AG04449 (cell line): Measurements from ENCODE around the gene GTF3C1.

Experiments used
- CTCF ChIA-PET: fragments of 350-600 bp; formaldehyde crosslinking; extraction: SDS; loops from one replicate; lab custom pipeline; 2021; ENCODE audit warnings: antibody characterized with exemption; lab: Yijun Ruan, JAX
- POLR2A ChIA-PET: fragments of 400-600, 350-600 bp; formaldehyde crosslinking; extraction: SDS; loops from one replicate; lab custom pipeline; 2020; ENCODE audit warnings: antibody characterized with exemption, inconsistent platforms; lab: Yijun Ruan, JAX
- DNase-seq: peaks from one replicate; pipeline ENCODE4 v3.0.0-alpha.2; 2010; ENCODE audit warnings: low read depth, low spot score
- H3K4me3 ChIP-seq: 2 replicates; pipeline ENCODE4 v1.5.1; 2011; ENCODE audit warnings: low read depth, mild to moderate bottlenecking, control low read depth, low read length
- CTCF ChIP-seq: IDR thresholded peaks from one replicate; pipeline ENCODE4 v1.5.1; 2011; ENCODE audit warnings: mild to moderate bottlenecking, moderate library complexity, low read length, control low read depth, inconsistent platforms; ENCODE audit not compliant: insufficient read depth; ENCODE audit errors: missing control alignments

The GTF3C1 gene

GRCh38 chr16:27595993-27596392, 46.3 kb upstream of the GTF3C1 start:
- POLR2A ChIA-PET: no interaction called here
- no peak overlapping the region for H3K4me3 ChIP-seq
- no peak for DNase-seq
- CTCF ChIA-PET: interaction anchor here (1.0 kb wide), 1 partner anchor 536 kb away, joined by 3 read pairs; no protein-coding TSS in a partner anchor
- no peak for TF ChIP-seq CTCF

GRCh38 chr16:27595475-27595874, 45.8 kb upstream of the GTF3C1 start:
- no peak for DNase-seq
- ChIA-PET CTCF (interaction anchor here (1.0 to 1.3 kb wide), 2 partner anchors 10 to 537 kb away, joined by 3 read pairs; no protein-coding TSS in a partner anchor), POLR2A (no interaction called here)
- TF ChIP-seq CTCF: no peak
- no peak overlapping the region for H3K4me3 ChIP-seq

DNA sequence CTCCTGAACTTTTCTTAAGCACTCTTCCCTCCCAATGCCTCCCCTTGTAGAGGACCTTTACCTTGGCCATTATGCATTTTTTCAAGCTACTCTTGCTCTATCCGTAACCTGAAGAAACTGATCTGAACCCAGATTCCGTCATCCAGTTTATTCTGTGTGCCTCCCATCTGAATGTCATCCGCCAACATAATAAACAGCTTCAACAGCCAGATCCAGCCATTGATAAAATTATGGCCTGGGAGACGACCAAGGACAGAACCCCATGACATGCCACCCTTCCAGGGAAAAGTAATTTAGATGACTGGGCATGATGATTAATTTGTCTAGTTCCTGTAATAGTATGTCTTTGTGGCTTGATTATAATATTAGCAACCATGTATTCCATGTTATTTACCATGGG, 42.1 kb upstream of the GTF3C1 start:
- ChIA-PET CTCF (interaction anchor here (0.6 to 3.7 kb wide), 2 partner anchors 37 to 48 kb away, joined by 3 to 10 read pairs; no protein-coding TSS in a partner anchor), POLR2A (no interaction called here)
- no peak overlapping the region for H3K4me3 ChIP-seq
- no peak for DNase-seq
- no peak for TF ChIP-seq CTCF

- DNase-seq: no peak
- TF ChIP-seq CTCF: no peak
- ChIA-PET POLR2A (no interaction called here), CTCF (no interaction called here)
- H3K4me3 ChIP-seq: no peak overlapping the region
Measured at GRCh38 chr16:27588057-27588456, 38.3 kb upstream of the GTF3C1 start.

- no peak for DNase-seq
- ChIA-PET POLR2A (no interaction called here), CTCF (interaction anchor here (1.3 kb wide), 1 partner anchor 484 kb away, joined by 6 read pairs; no protein-coding TSS in a partner anchor)
- no peak for TF ChIP-seq CTCF
- no peak overlapping the region for H3K4me3 ChIP-seq
Measured at GRCh38 chr16:27586711-27587110, 37.0 kb upstream of the GTF3C1 start.

- ChIA-PET POLR2A (no interaction called here), CTCF (interaction anchor here (1.2 to 1.4 kb wide), 3 partner anchors 10 to 485 kb away, joined by 3 to 6 read pairs (median 4); no protein-coding TSS in a partner anchor)
- no peak for DNase-seq
- TF ChIP-seq CTCF: no peak
- H3K4me3 ChIP-seq: no peak overlapping the region
Measured at GRCh38 chr16:27585200-27585599, 35.5 kb upstream of the GTF3C1 start.
